MCF 10A (cell line): Measurements from ENCODE around the gene DPEP2. TPM values are rescaled to one million over a fixed set of nuclear protein-coding genes. Genes with fewer than 3 reads are reported as not detected.
"Not testable (repeated sequence)": the region's sequence is repeated elsewhere in the genome, so short reads cannot be mapped to it uniquely, and the experiment has no call there.

Experiments used
- BruUV-seq: library from RNA; stranded (reverse); fragments of 400-500 nt; replicated peaks from 2 replicates; lab custom pipeline; 2021; lab: Mats Ljungman, UMichigan
- CTCF ChIA-PET: fragments of 300-600 bp; sonication (Branson Sonifier 250); formaldehyde crosslinking; extraction: SDS; loops from one replicate; lab custom pipeline; 2021; ENCODE audit warnings: antibody characterized with exemption, inconsistent platforms; lab: Yijun Ruan, JAX
- POLR2A ChIA-PET: fragments of 300-600, 350-650 bp; sonication (Branson Sonifier 250); formaldehyde crosslinking; extraction: SDS; loops from one replicate; lab custom pipeline; 2020; ENCODE audit warnings: antibody characterized with exemption, inconsistent platforms; lab: Yijun Ruan, JAX
- DNase-seq: peaks from one replicate; pipeline ENCODE4 v3.0.0-alpha.2; 2018; ENCODE audit not compliant: unreplicated experiment
- H3K27ac Mint-ChIP-seq: one replicate; pipeline ENCODE4 v1.8.0; 2022; ENCODE audit warnings: mild to moderate bottlenecking, low read depth, mixed read lengths; ENCODE audit not compliant: unreplicated experiment
- H3K27me3 Mint-ChIP-seq: one replicate; pipeline ENCODE4 v1.8.0; 2022; ENCODE audit warnings: mixed read lengths; ENCODE audit not compliant: insufficient read depth, unreplicated experiment
- H3K36me3 Mint-ChIP-seq: one replicate; pipeline ENCODE4 v1.8.0; 2022; ENCODE audit warnings: mild to moderate bottlenecking, moderate library complexity, mixed read lengths; ENCODE audit not compliant: insufficient read depth, unreplicated experiment
- H3K4me1 Mint-ChIP-seq: one replicate; pipeline ENCODE4 v1.8.0; 2022; ENCODE audit warnings: mixed read lengths; ENCODE audit not compliant: insufficient read depth, unreplicated experiment
- H3K4me3 Mint-ChIP-seq: one replicate; pipeline ENCODE4 v1.8.0; 2022; ENCODE audit warnings: mild to moderate bottlenecking, moderate library complexity, mixed read lengths; ENCODE audit not compliant: unreplicated experiment
- H3K9me3 Mint-ChIP-seq: one replicate; pipeline ENCODE4 v1.8.0; 2022; ENCODE audit warnings: mixed read lengths; ENCODE audit not compliant: unreplicated experiment
- intact Hi-C: fragments of 100-400 bp; cut with micrococcal nuclease; formaldehyde crosslinking; loops from 2 replicates; pipeline ENCODE4 v1.14.1; 2022
- total RNA-seq: library from RNA; stranded (reverse); gene quantifications from 2 replicates; pipeline ENCODE4 v1.2.3, GENCODE V29; 2022
- TF ChIP-seq, protein P1 (sequence below): fragments of 200-600 bp; IDR thresholded peaks from one replicate; pipeline ENCODE4 v1.8.0; 2022; ENCODE audit warnings: antibody characterized with exemption, mild to moderate bottlenecking; ENCODE audit not compliant: unreplicated experiment

The DPEP2 gene
- total RNA-seq, 1 experiment from 2014 or later, result not detected

DNA sequence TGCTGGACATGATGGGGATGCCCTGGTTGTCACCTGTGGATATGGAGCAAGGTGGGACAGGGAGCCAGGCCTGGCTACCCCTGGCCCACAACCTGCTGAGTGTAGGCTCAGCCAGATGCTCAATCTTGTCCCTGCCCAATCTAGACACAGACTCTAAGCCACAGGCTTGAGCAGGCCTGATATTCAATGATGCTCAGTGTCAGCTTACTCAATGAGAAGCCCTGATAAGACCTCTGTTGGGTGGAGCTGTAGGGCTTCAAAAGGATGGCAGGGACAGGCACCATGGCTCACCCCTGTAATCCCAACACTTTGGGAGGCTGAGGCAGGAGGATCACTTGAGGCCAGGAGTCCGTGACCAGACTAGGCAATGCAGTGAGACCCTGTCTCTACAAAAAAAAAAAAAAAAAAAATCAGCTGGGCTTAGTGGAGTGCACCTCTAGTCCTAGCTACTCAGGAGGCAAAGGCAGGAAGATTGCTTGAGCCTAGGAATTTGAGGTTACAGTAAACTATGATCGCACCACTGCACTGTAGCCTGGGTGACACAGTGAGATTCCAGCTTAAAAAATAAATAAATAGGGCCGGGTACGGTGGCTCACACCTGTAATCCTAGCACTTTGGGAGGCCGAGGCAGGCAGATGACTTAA, 58.7 kb downstream of the DPEP2 start:
- peaks cover 14% of the 10 kb centered on the region for H3K4me1 Mint-ChIP-seq
- TF ChIP-seq, protein P1, sequence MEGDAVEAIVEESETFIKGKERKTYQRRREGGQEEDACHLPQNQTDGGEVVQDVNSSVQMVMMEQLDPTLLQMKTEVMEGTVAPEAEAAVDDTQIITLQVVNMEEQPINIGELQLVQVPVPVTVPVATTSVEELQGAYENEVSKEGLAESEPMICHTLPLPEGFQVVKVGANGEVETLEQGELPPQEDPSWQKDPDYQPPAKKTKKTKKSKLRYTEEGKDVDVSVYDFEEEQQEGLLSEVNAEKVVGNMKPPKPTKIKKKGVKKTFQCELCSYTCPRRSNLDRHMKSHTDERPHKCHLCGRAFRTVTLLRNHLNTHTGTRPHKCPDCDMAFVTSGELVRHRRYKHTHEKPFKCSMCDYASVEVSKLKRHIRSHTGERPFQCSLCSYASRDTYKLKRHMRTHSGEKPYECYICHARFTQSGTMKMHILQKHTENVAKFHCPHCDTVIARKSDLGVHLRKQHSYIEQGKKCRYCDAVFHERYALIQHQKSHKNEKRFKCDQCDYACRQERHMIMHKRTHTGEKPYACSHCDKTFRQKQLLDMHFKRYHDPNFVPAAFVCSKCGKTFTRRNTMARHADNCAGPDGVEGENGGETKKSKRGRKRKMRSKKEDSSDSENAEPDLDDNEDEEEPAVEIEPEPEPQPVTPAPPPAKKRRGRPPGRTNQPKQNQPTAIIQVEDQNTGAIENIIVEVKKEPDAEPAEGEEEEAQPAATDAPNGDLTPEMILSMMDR, result no peak
- POLR2A ChIA-PET, result interaction anchor here (1.2 to 2.8 kb wide), 3 partner anchors 19 to 21 kb away, joined by 3 to 11 read pairs (median 6); no protein-coding TSS in a partner anchor
- no peak for DNase-seq
- H3K27ac Mint-ChIP-seq, result no peak overlapping the region
- CTCF ChIA-PET, result interaction anchor here (0.6 to 2.3 kb wide), 7 partner anchors 9 to 124 kb away, joined by 3 to 6 read pairs (median 4); no protein-coding TSS in a partner anchor
- intact Hi-C loops, result no loop called here
- H3K27me3 Mint-ChIP-seq, result no peaks in the 10 kb centered on the region
- BruUV-seq, result no TSS peak
- H3K4me3 Mint-ChIP-seq, result no peak overlapping the region
- H3K36me3 Mint-ChIP-seq, result peaks cover 71% of the 10 kb centered on the region
- no peaks in the 10 kb centered on the region for H3K9me3 Mint-ChIP-seq

DNA sequence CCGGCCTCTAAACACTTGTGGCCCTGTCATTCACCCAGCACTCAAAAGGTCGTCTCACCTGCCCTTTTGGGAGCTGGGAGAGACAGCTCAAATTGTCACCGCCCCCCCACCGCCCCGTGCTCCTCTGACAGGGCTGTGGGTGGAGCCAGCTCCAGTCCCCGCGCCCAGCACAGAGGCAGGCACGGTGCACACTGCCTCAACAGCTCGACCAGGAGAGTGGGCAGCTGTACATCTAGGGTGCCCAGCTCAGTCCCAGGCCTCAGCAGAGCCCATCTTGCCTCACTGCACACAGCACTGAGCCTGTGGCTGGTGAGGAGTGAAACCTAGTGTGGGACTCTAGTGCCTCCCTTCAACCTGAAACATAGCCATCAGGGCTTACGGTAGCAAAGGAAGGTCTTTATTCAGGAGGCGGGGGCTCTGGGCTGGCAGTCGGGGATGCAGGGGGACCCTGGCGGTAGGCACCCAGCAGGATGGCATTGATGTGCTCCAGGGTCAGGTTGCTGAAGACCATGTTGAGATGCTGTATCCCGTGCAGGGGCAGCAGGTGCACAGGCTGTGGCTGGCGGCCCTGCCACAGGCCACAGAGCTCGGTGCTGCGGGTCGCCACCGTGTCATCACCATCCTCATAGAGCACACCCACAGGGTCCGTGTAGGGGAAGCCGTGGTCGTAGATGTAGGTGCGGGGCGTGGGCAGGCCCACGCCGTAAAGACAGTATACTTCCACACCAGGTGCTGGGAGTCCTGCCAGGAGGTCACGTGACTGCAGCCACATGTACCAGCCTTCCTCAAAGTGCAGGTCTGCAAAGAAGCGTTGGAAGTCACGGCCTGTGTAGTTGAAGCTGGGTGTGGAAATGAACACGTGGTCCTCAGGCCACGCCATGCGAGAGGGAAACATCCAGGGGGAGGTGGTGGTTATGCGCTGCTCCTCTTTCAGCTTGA, 59.5 kb downstream of the DPEP2 start:
- H3K9me3 Mint-ChIP-seq, result no peaks in the 10 kb centered on the region
- no peak for DNase-seq
- H3K27ac Mint-ChIP-seq, result no peak overlapping the region
- POLR2A ChIA-PET, result interaction anchor here (0.7 to 2.8 kb wide), 5 partner anchors 8 to 133 kb away, joined by 3 to 11 read pairs (median 3); partner anchors contain the start of genes RANBP10 and TSNAXIP1
- H3K4me1 Mint-ChIP-seq, result peaks cover 21% of the 10 kb centered on the region
- BruUV-seq, result no TSS peak
- CTCF ChIA-PET, result interaction anchor here (0.7 to 2.3 kb wide), 4 partner anchors 10 to 123 kb away, joined by 3 to 6 read pairs (median 4); no protein-coding TSS in a partner anchor
- TF ChIP-seq, protein P1, result no peak
- H3K27me3 Mint-ChIP-seq, result no peaks in the 10 kb centered on the region
- intact Hi-C loops, result no loop called here
- H3K4me3 Mint-ChIP-seq, result no peak overlapping the region
- peaks cover 79% of the 10 kb centered on the region for H3K36me3 Mint-ChIP-seq

DNA sequence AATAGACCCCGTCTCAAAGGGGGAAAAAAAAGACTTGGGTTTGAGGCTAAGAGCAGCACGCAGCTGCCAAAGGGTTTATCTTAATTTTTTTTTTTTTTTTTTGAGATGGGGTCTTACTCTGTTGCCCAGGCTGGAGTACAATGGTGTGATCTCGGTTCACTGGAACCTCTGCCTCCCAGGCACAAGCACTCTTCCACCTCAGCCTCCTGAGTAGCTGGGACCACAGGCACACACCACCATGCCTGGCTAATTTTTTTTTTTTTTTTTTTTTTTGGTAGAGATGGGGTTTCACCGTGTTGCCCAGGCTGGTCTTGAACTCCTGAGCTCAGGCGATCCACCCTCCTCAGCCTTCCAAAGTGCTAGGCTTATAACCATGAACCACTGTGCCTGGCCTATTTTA, 61.6 kb downstream of the DPEP2 start:
- Mint-ChIP-seq H3K4me1 (peaks cover 32% of the 10 kb centered on the region), H3K4me3 (peak overlapping the region; percentile 100), H3K36me3 (peaks cover 76% of the 10 kb centered on the region), H3K27ac (peak overlapping the region; percentile 98)
- ChIA-PET CTCF (interaction anchor here (0.9 to 1.1 kb wide), 3 partner anchors 12 to 65 kb away, joined by 3 read pairs; partner anchors contain the start of gene EDC4), POLR2A (interaction anchor here (1.2 to 4.3 kb wide), 7 partner anchors 8 to 148 kb away, joined by 3 to 45 read pairs (median 15); partner anchors contain the start of genes NFATC3 and NRN1L)
- H3K27me3 Mint-ChIP-seq, H3K9me3 Mint-ChIP-seq, DNase-seq, BruUV-seq: not testable (repeated sequence)
- intact Hi-C loops, result loop anchor here (2.0 kb wide), 1 partner anchor 103 kb away; no protein-coding TSS in a partner anchor

Other genes starting within 250 kb of the DPEP2 start
- 17.2 and 21.7 TPM in 2 replicates for gene RANBP10, start 192.9 kb downstream of the DPEP2 start, total RNA-seq
- 1.1 and 1.5 TPM in 2 replicates for gene TSNAXIP1, start 192.6 kb downstream of the DPEP2 start, total RNA-seq
- 18.3 and 20.5 TPM in 2 replicates for gene THAP11, start 157.2 kb downstream of the DPEP2 start, total RNA-seq
- gene NUTF2, start 152.6 kb downstream of the DPEP2 start, total RNA-seq, result 133 TPM in 2 replicates
- gene CENPT, start 151.8 kb downstream of the DPEP2 start, total RNA-seq, result 30.9 and 35.5 TPM in 2 replicates
- gene EDC4, start 126.4 kb downstream of the DPEP2 start, total RNA-seq, result 50.9 and 51.3 TPM in 2 replicates
- 0.81 TPM in 1 of 2 replicates, not detected in the other for gene NRN1L, start 114.6 kb downstream of the DPEP2 start, total RNA-seq
- 21.7 and 27.9 TPM in 2 replicates for gene PSKH1, start 106.2 kb downstream of the DPEP2 start, total RNA-seq
- 0.52 and 1.6 TPM in 2 replicates for gene CTRL, start 67.6 kb downstream of the DPEP2 start, total RNA-seq
- gene PSMB10, start 62.6 kb downstream of the DPEP2 start, total RNA-seq, result 20.3 and 32.7 TPM in 2 replicates
- 35.3 and 44.5 TPM in 2 replicates for gene LCAT, start 55.4 kb downstream of the DPEP2 start, total RNA-seq
- gene SLC12A4, start 30.8 kb downstream of the DPEP2 start, total RNA-seq, result 107 TPM in 2 replicates
- not detected in 2 replicates for gene DPEP3, start 19.0 kb downstream of the DPEP2 start, total RNA-seq
- gene DPEP2NB, start 16.4 kb upstream of the DPEP2 start, total RNA-seq, result not detected in 2 replicates
- gene DDX28, start 23.7 kb upstream of the DPEP2 start, total RNA-seq, result 9.3 and 11.7 TPM in 2 replicates
- 24.2 and 26.4 TPM in 2 replicates for gene DUS2, start 23.8 kb upstream of the DPEP2 start, total RNA-seq
- gene NFATC3, start 85.9 kb upstream of the DPEP2 start, total RNA-seq, result 18.5 and 24.1 TPM in 2 replicates
- gene ESRP2, start 236.6 kb upstream of the DPEP2 start, total RNA-seq, result 42.7 and 48.8 TPM in 2 replicates
- 4.6 and 6.4 TPM in 2 replicates for gene PLA2G15, start 245.9 kb upstream of the DPEP2 start, total RNA-seq